HTR-8/SVneo (cell line): ENCODE data around the gene MUC3A.

Experiments used
- DNase-seq: peaks from one replicate; pipeline ENCODE4 v3.0.0; 2011; ENCODE audit warnings: low spot score, mixed read lengths; ENCODE audit not compliant: insufficient read length
- FAIRE-seq: peaks from 2 replicates; lab custom pipeline; 2011; peaks lifted over from hg19 to GRCh38; lab: Jason Lieb, UNC

Gene MUC3A

DNA sequence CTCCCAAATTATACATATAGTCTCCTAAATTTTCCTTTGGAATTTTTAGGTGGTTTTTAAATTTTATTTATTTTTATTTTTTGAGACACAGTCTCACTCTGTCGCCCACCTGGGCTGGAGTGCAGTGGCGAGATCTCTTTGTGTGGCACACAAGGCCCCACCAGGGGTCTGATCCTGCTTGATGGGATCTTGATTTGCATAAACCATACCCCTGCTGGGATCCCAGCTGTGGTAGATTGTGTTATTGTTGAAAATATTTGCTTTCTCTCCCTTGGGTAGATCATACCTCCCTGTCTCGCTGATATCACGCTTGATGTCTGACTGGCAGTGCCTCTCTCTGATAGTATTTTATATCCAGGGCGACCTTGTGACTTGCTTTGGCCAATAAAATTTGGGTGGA, 5.6 kb upstream of the MUC3A start:
- no peak for DNase-seq

DNA sequence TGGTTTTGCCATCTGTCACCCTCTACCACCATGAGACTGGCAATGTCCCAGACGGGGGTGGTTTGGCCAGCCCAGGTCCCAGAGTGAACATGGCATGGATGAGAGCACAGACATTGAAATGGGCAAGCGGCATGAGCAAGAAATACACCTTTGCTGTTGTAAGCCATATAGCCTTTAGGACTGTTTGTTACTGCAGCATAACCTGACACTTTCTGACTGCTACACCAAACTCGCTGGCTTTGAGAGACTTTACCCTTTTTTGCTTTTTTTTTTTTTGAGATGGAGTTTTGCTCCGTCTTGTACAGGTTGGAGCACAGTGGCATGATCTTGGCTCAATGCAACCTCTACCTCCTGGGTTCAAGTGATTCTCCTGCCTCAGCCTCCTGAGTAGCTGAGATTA, 5.2 kb upstream of the MUC3A start:
- DNase-seq (no peak), FAIRE-seq (no peak)

More for the DNA sequence above, 5.6 kb upstream of the MUC3A start:
- no peak for FAIRE-seq

GRCh38 chr7:100946111-100946510, 3.2 kb upstream of the MUC3A start:
- DNase-seq (no peak), FAIRE-seq (no peak)

GRCh38 chr7:100946766-100947365, 2.5 kb upstream of the MUC3A start:
- no peak for FAIRE-seq

GRCh38 chr7:100947792-100948191, 1.5 kb upstream of the MUC3A start:
- DNase-seq (no peak), FAIRE-seq (no peak)

More at GRCh38 chr7:100946766-100947365, 2.5 kb upstream of the MUC3A start:
- no peak for DNase-seq

DNA sequence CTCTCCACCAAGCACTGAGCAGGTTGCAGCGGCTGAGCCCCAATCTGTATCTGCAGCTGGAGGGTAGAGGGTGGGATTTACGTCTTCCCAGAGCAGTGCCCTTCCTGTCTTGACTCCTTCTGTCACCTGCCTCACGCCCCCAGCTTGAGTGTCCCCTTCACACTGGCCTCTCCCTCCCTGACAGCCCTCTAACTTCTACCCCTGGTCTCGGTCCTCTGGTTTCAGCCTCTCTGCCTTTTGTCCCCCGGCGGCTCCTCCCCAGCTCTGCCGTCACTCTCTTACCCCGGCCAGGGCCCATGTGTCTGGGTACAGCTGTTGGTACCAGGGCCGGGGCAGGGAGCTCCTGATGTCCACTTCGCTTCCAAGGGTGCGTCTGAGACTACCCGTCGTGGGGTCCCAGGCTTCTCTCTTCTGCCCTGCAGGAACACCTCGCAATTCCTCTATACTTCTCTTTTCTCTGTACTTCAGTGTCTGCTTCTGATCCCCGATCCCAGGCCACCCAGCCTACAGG, 654 bp downstream of the MUC3A start:
- DNase-seq, result no peak
- no peak for FAIRE-seq

DNA sequence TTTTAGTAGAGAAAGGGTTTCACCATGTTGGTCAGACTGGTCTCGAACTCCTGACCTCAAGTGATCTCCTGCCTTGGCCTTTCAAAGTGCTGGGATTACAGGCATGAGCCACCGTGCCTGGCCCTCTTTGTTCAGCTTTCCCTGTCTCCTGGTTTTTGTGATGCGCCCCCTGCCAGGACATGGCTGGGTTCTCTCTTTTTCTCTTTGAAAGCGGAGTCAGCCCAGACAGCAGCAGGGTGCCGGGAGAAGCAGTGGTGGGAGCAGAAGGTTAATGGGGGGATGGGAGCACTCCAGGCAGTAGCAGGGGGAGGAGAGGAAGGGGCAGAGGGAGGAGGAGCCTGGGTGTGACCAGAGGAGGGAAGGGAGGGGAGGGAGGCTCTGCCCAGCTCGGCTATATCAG, 1.8 kb downstream of the MUC3A start:
- FAIRE-seq (no peak), DNase-seq (no peak)

- no peak for DNase-seq
- FAIRE-seq, result no peak
These were observed 2.7 kb downstream of the MUC3A start for GRCh38 chr7:100951888-100952560.

- FAIRE-seq (no peak), DNase-seq (no peak)
These were observed 3.3 kb downstream of the MUC3A start for GRCh38 chr7:100952641-100953040.

DNA sequence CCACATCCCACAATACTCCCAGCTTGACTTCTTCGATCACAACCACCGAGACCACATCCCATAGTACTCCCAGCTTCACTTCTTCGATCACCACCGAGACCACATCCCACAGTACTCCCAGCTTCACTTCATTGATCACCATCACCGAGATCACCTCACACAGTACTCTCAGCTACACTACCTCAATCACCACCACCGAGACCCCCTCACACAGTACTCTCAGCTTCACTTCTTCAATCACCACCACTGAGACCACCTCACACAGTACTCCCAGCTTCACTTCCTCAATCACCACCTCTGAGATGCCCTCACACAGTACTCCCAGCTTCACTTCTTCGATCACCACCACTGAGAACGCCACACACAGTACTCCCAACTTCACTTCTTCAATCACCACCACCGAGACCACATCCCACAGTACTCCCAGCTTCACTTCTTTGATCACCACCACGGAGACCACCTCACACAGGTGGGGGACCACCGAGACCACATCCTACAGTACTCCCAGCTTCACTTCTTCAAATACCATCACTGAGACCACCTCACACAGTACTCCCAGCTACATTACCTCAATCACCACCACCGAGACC, 8.6 kb downstream of the MUC3A start:
- DNase-seq (no peak), FAIRE-seq (no peak)

DNA sequence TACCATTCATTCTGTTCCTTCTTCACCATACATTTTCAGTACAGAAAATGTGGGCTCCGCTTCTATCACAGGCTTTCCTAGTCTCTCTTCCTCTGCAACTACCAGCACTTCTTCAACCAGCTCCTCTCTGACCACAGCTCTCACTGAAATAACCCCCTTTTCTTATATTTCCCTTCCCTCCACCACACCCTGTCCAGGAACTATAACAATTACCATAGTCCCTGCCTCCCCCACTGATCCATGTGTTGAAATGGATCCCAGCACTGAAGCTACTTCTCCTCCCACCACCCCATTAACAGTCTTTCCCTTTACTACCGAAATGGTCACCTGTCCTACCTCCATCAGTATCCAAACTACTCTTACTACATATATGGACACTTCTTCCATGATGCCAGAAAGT, 10.6 kb downstream of the MUC3A start:
- FAIRE-seq (no peak), DNase-seq (no peak)

DNA sequence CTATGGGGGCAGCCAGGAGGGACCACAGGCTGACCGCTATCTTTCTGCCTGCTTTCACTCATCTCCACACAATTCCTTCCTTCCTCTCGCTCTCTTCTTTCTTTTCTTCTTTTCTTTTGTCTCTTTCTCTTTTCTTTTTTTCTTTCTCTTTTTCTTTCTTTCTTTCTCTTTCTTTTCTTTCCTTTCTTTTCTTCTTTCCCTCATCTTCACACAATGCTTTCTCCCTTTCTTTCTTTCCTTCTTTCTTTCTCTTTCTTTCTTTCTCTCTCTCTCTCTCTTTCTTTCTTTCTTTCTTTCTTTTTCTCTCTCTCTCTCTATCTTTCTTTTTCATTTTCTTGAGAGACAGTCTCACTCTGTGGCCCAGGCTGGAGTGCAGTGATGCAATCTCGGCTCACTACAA, 13.2 kb downstream of the MUC3A start:
- FAIRE-seq, result no peak
- no peak for DNase-seq

DNA sequence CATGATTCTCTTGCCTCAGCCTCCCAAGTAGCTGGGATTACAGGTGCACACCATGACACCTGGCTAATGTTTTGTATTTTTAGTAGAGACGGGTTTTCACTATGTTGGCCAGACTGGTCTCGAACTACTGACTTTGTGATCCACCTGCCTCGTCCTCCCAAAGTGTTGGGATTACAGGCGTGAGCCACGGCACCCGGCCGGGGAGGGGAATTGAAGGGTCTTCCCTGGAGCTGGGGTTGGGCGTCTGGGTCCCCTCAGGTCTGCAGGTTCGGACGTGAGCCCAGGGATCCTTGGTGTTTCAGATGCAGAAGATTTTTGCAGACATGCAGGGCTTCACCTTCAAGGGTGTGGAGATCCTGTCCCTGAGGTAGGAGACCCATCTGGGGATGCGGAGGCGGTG, 14.1 kb downstream of the MUC3A start:
- DNase-seq (no peak), FAIRE-seq (no peak)

- FAIRE-seq (no peak), DNase-seq (no peak)
These were observed 14.5 kb downstream of the MUC3A start for GRCh38 chr7:100963874-100964273.

DNA sequence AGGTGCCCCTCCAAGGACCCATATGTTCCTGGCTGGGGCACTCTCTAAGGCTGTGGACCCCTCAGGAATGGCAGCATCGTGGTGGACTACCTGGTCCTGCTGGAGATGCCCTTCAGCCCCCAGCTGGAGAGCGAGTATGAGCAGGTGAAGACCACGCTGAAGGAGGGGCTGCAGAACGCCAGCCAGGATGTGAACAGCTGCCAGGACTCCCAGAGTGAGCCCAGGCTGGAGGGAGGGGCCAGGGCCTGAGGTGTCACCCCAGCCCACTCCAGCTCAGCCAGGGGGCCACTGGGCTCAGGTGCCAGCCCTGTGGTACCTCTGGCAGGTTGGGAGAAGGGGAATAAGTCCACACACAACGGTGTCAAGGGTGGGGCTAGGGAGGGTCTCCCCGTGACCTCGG, 15.3 kb downstream of the MUC3A start:
- DNase-seq (no peak), FAIRE-seq (no peak)

DNA sequence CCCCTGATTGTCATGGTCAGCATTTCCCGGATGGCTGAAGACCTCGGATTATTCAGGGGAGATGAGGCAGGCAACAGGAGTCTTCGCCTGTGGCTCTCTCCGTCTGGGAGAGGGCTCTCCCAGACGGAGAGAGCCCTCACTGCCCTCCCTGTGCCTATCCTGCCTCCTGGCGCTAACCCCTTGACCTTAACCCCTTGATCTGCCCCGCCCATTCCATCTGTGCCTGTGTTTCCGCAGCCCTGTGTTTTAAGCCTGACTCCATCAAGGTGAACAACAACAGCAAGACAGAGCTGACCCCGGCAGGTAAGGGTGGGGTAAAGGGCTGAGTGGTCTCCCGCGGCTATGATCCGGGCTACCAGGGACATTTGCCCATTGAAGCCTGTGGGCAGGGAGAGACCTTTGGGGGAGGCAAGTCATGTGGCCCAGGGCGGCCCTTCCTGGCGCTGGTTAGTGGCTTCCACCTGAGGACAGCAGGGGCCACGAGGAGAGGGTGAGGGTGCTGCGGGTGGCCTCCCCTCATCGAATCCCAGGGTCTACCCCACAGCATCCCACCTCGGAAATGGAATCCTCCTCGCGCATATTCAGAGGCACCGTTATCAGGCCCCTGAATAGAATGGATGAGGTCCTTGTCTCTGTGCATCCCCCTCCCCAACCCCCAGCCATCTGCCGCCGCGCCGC, 15.8 kb downstream of the MUC3A start:
- no peak for FAIRE-seq

DNA sequence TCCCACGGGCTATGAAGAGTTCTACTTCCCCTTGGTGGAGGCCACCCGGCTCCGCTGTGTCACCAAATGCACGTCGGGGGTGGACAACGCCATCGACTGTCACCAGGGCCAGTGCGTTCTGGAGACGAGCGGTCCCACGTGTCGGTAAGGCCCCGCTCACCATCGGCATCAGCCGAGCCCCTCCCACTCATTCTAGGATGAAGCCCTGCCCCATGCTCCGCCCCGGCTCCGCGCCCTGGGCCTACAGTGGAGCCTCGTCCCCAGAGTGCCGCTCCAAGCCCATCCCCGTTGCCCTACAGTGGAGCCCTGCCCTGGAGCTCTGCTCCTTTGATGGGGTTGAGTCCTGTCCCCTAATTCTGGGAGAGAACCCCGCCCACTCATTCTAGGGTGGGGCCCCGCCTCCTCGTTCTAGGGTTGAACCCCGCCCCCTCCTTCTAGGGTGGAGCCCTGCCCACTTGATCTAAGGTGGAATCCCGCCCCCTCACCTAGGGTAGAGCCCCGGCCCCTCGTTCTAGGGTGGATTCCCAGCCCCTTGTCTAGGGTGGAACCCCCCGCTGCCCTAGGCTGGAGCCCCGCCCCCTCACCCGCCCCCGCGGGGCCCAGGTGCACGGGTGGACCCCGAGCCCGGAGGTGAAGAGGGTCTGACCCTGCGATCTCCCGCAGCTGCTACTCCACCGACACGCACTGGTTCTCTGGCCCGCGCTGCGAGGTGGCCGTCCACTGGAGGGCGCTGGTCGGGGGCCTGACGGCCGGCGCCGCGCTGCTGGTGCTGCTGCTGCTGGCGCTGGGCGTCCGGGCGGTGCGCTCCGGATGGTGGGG, 16.6 kb downstream of the MUC3A start:
- FAIRE-seq (peak; percentile 9), DNase-seq (peak; percentile 77)

More for the DNA sequence above, 15.8 kb downstream of the MUC3A start:
- DNase-seq, result no peak

DNA sequence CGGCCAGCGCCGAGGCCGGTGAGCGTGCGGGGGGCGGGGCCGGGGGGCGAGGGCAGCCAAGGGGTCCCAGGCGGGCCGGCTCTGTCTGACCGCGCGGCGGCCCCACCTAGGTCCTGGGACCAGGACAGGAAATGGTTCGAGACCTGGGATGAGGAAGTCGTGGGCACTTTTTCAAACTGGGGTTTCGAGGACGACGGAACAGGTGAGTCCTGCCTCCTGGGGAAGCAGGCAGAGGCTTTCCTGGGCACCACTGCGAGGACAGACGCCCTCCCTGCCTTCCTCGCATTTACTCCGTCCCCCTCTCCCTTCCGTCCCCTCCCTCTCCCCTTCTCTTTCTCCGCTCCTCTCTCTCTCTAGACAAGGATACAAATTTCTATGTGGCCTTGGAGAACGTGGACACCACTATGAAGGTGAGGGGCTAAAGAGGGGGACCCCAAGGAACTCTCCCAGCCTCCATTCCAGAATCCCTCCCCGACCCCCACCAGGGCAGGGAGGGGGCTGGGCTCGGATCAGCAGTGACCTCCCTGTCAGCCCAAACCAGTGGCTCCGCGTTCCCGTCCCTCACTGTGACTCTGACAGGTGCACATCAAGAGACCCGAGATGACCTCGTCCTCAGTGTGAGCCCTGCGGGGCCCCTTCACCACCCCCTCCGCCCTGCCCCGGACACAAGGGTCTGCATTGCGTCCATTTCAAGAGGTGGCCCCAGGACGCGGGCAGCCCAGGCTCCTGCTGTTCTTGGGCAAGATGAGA, 17.4 kb downstream of the MUC3A start:
- DNase-seq (no peak), FAIRE-seq (no peak)

GRCh38 chr7:100967292-100967863, 18.0 kb downstream of the MUC3A start:
- no peak for FAIRE-seq
- no peak for DNase-seq
